GM23248 (cell line): Measurements from ENCODE around the gene ATP10A. TPM values are rescaled to one million over a fixed set of nuclear protein-coding genes. Genes with fewer than 3 reads are reported as not detected.
A peak's percentile ranks its signal among the peaks of the same experiment; 100 is the strongest.
"Not testable (repeated sequence)": the region's sequence is repeated elsewhere in the genome, so short reads cannot be mapped to it uniquely, and the experiment has no call there.

ENCODE experiments used
- DNase-seq: peaks from one replicate; pipeline ENCODE4 v3.0.0-alpha.2; 2015
- H2AFZ ChIP-seq: fragments of 200-600 bp; sonication (generic); 2 replicates; pipeline ENCODE4 v1.6.1; 2016; ENCODE audit warnings: antibody characterized with exemption
- H3F3A ChIP-seq: fragments of 200-600 bp; sonication (generic); 2 replicates; pipeline ENCODE4 v1.6.1; 2016; ENCODE audit warnings: mild to moderate bottlenecking, antibody characterized with exemption, mixed run types; ENCODE audit not compliant: insufficient read depth
- H3K27ac ChIP-seq: fragments of 200-600 bp; sonication (generic); 2 replicates; pipeline ENCODE4 v1.5.1; 2016; ENCODE audit warnings: mild to moderate bottlenecking
- H3K27me3 ChIP-seq: fragments of 200-600 bp; sonication (generic); replicated peaks from 2 replicates; pipeline ENCODE4 v1.6.1; 2016; ENCODE audit warnings: mild to moderate bottlenecking; ENCODE audit not compliant: insufficient read depth
- H3K36me3 ChIP-seq: fragments of 200-600 bp; sonication (generic); 2 replicates; pipeline ENCODE4 v1.6.1; 2016; ENCODE audit warnings: low read depth, mild to moderate bottlenecking
- H3K4me1 ChIP-seq: fragments of 200-600 bp; sonication (generic); 2 replicates; pipeline ENCODE4 v1.6.1; 2016; ENCODE audit warnings: mild to moderate bottlenecking; ENCODE audit not compliant: insufficient read depth
- H3K4me2 ChIP-seq: fragments of 200-600 bp; sonication (generic); one replicate; pipeline ENCODE4 v1.6.1; 2016; ENCODE audit warnings: mild to moderate bottlenecking; ENCODE audit not compliant: unreplicated experiment
- H3K4me3 ChIP-seq: fragments of 200-600 bp; sonication (generic); 2 replicates; pipeline ENCODE4 v1.5.1; 2016; ENCODE audit warnings: mild to moderate bottlenecking
- H3K79me2 ChIP-seq: fragments of 200-600 bp; sonication (generic); 2 replicates; pipeline ENCODE4 v1.6.1; 2016; ENCODE audit warnings: mild to moderate bottlenecking; ENCODE audit not compliant: insufficient read depth
- H3K9ac ChIP-seq: fragments of 200-600 bp; sonication (generic); 2 replicates; pipeline ENCODE4 v1.6.1; 2016; ENCODE audit warnings: mild to moderate bottlenecking
- H3K9me2 ChIP-seq: fragments of 200-600 bp; sonication (generic); 2 replicates; pipeline ENCODE4 v1.6.1; 2016; ENCODE audit warnings: mixed run types, mild to moderate bottlenecking, moderate library complexity; ENCODE audit not compliant: insufficient read depth
- H3K9me3 ChIP-seq: fragments of 200-600 bp; sonication (generic); one replicate; pipeline ENCODE4 v1.6.1; 2017; ENCODE audit warnings: low read depth
- H4K20me1 ChIP-seq: fragments of 200-600 bp; sonication (generic); 2 replicates; pipeline ENCODE4 v1.6.0; 2016; ENCODE audit not compliant: insufficient read depth
- EZH2 ChIP-seq: fragments of 200-600 bp; sonication (generic); IDR thresholded peaks from 2 replicates; pipeline ENCODE4 v1.6.1; 2018; ENCODE audit warnings: antibody characterized with exemption, mild to moderate bottlenecking; ENCODE audit not compliant: insufficient read depth, poor library complexity, severe bottlenecking
- EZH2phosphoT487 ChIP-seq: fragments of 200-600 bp; sonication (generic); IDR thresholded peaks from 2 replicates; pipeline ENCODE4 v1.6.1; 2018; ENCODE audit warnings: antibody characterized with exemption, moderate library complexity, mild to moderate bottlenecking, low read depth; ENCODE audit not compliant: insufficient read depth
- WGBS, 2 experiments: methylation state at CpG; one replicate each; pipeline ENCODE4 v1.1.6; 2015 to 2017; ENCODE audit warnings: low lambda C conversion rate in 2 of 2, low coverage in 1 of 2; ENCODE audit errors: missing lambda C conversion rate in 2 of 2; 5-methylcytosine and 5-hydroxymethylcytosine counted together
- in situ Hi-C: fragments of 300-500 bp; cut with MboI; formaldehyde crosslinking; loops from 2 replicates; pipeline ENCODE4 v1.15.0; 2020
- polyA plus RNA-seq: library from polyadenylated mRNA; unstranded; fragments of >200 nt; fragmentation: Nextera tagmentation; extraction: Ambion mirVana; gene quantifications from 2 replicates; pipeline ENCODE4 v1.2.1, GENCODE V29; 2016
- total RNA-seq: library from RNA; depleted of rRNA; stranded (reverse); fragments of >200 nt; shearing (Covaris generic); gene quantifications from 2 replicates; pipeline ENCODE4 v1.2.3, GENCODE V29; 2014

The ATP10A gene
- total and polyA plus RNA-seq, 2 experiments from 2014 or later: 20.4 to 64.1 TPM

DNA sequence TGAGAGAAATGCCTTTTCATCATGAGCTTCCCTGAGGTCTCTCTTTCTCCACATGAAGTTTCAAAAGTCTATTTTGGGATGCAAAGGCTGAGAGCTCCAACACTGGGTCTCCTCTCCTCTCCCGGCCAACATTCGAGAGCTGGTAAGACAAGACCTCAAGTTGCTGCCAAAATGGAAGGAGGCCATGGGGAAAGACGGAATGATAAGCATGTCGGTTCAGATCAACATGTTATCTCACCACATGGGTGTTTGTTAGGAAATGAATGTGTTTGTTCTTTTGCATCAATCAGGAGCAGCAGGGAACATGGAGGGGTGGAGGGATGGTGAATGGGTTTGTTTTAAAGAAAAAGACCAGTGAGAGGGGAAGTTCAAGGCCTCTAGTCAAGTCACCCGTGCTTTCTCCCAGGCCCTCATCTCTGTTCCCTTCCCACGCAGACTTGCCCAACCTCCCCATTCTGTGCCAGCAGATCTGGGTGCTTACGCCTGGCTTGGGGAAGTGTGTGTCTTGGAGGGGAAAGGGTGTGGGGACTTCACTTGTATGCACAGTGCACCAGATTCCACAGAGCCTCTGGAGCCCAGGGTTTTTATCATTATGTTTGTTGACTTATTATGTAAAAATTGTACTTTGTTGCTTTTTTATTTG lies 23.5 kb upstream of the ATP10A start:
- H3K9ac ChIP-seq: no peak overlapping the region
- no peak overlapping the region for H3K4me3 ChIP-seq
- in situ Hi-C loops: no loop called here
- H3F3A ChIP-seq: peaks cover 29% of the 10 kb centered on the region
- no peak overlapping the region for H3K4me2 ChIP-seq
- H3K9me3 ChIP-seq: no peaks in the 10 kb centered on the region
- no peaks in the 10 kb centered on the region for H3K36me3 ChIP-seq
- no peak overlapping the region for H2AFZ ChIP-seq
- no peak for DNase-seq
- H3K79me2 ChIP-seq: no peaks in the 10 kb centered on the region
- 92 to 93% methylated on average over 7 of the region's 7 CpGs for WGBS, 2 experiments
- H4K20me1 ChIP-seq: no peaks in the 10 kb centered on the region
- H3K27me3 ChIP-seq: no peaks in the 10 kb centered on the region
- peaks cover 47% of the 10 kb centered on the region for H3K4me1 ChIP-seq
- H3K27ac ChIP-seq: no peak overlapping the region
- TF ChIP-seq EZH2phosphoT487 (no peak), EZH2 (no peak)
- H3K9me2 ChIP-seq: no peaks in the 10 kb centered on the region

DNA sequence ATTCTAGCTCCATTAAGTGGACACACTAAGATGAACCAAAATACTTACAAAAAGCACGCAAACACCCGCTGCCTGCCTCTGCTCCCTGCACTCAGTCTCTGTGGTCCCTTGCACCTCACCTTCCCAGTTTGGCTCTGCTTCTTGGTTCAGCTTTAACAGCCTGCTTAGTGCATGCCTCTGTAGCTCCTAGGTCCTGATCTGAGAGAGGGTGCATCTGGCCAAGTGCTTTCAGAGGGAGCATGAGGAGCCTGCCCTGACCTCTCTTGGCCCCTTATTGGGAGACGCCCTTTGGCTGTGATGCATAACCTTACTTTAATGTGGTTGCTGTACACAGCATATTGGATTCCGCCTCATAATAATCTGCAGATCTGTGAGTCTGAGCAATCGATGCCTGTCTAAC lies 21.2 kb upstream of the ATP10A start:
- no peak overlapping the region for H3K4me3 ChIP-seq
- TF ChIP-seq EZH2phosphoT487: no peak
- TF ChIP-seq EZH2: no peak
- peak overlapping the region; percentile 53 for H3K4me2 ChIP-seq
- H3K27ac ChIP-seq: peak overlapping the region; percentile 74
- 53 to 54% methylated on average over 5 of the region's 5 CpGs for WGBS, 2 experiments
- no peak overlapping the region for H2AFZ ChIP-seq
- peaks cover 23% of the 10 kb centered on the region for H3F3A ChIP-seq
- H4K20me1 ChIP-seq: no peaks in the 10 kb centered on the region
- H3K9me2 ChIP-seq: no peaks in the 10 kb centered on the region
- in situ Hi-C loops: no loop called here
- no peaks in the 10 kb centered on the region for H3K9me3 ChIP-seq
- peak overlapping the region; percentile 18 for H3K9ac ChIP-seq
- H3K4me1 ChIP-seq: peaks cover 33% of the 10 kb centered on the region
- no peaks in the 10 kb centered on the region for H3K79me2 ChIP-seq
- no peaks in the 10 kb centered on the region for H3K27me3 ChIP-seq
- no peaks in the 10 kb centered on the region for H3K36me3 ChIP-seq
- DNase-seq: peak; percentile 28

DNA sequence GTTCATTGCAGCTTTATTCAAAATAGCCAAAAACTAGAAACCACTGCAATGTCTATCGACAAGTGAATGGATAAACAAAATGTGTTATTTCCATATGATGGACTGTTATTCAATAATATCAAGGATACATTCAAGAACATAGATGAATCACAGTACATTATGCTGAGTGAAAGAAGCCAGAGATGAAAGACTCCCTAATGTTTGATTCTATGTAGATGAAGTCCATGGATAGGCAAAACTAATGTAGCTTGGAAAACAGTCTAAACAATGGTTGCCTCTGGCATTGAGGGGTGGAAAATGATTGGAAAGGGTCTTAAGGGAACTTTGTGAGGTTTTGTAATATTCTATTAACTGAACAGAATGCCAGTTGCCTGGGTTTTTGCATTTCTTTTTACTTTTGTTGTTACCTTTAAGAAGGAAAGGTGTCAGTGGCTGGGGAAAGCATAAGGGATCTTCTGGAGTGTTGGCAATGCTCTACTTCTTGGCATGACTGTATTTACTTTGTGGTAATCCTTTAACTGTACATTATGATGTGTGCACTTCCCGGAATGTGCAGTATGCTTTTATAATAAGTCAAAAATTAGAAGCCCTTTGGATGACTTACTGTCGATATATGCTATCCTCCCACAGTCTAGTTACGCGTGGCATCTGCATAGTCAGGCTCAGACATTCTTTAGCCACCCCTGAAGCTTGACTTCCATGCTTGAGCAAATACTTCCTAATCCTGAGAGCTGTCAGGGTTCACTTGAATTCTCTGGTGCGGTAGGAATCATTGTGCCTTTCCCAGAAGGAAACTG lies 20.5 kb upstream of the ATP10A start:
- Histone ChIP-seq H3K4me2 (peak overlapping the region; percentile 53), H3F3A (peaks cover 23% of the 10 kb centered on the region), H3K27ac (peak overlapping the region; percentile 74), H3K9me3 (no peaks in the 10 kb centered on the region), H3K4me3 (no peak overlapping the region), H4K20me1 (no peaks in the 10 kb centered on the region), H3K36me3 (no peaks in the 10 kb centered on the region), H3K79me2 (no peaks in the 10 kb centered on the region), H3K9me2 (no peaks in the 10 kb centered on the region), H3K9ac (peak overlapping the region; percentile 25), H3K4me1 (peaks cover 33% of the 10 kb centered on the region), H2AFZ (no peak overlapping the region), H3K27me3 (no peaks in the 10 kb centered on the region)
- TF ChIP-seq EZH2: no peak
- 0 out of 2 replicates have a peak, but pooled peaks have one; percentile 52 for TF ChIP-seq EZH2phosphoT487
- WGBS, 2 experiments: 17 to 18% methylated on average over 6 of the region's 6 CpGs
- peak; percentile 94 for DNase-seq
- in situ Hi-C loops: no loop called here

DNA sequence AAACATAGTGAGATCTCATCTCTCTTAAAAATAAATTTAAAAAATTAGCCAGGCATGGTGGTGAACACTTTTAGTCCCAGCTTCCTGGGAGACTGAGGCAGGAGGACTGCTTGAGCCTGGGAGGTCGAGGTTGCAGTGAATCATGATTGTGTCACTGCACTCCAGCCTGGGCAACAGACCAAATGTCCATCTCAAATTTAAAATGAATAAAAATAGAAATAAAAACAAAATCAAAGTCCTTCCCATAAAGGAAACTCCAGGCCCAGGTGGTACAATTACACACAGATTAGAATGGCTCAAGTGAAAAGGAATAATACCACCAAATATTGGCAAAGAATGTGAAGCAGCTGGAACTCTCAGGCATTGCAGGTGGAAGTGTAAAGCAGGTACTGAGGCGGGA lies 19.3 kb upstream of the ATP10A start:
- no peak overlapping the region for H3K27ac ChIP-seq
- H3K9ac ChIP-seq: no peak overlapping the region

DNA sequence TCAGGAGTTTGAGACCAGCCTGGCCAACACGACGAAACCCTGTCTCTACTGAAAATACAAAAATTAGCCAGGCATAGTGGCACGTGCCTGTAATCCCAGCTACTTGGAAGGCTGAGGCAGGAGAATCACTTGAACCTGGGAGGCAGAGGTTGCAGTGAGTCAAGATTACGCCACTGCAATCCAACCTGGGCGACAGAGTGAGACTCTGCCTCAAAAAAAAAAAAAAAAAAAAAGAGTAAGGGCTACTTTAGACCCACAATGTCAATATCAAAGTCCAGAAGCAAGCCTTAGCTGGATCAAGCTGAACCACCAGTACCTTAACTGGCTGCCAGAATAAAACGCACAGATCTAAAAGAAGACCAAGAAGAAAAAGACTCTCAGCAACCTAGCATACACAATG lies 17.8 kb upstream of the ATP10A start:
- DNase-seq, H4K20me1 ChIP-seq, H2AFZ ChIP-seq, H3K4me3 ChIP-seq, H3K27me3 ChIP-seq, in situ Hi-C loops, H3K9ac ChIP-seq, H3K4me2 ChIP-seq, H3K27ac ChIP-seq, H3K79me2 ChIP-seq, H3K36me3 ChIP-seq, H3K9me2 ChIP-seq, H3K9me3 ChIP-seq: not testable (repeated sequence)
- WGBS, 2 experiments: 93 to 95% methylated on average over 6 of the region's 6 CpGs
- peaks cover 31% of the 10 kb centered on the region for H3F3A ChIP-seq
- peaks cover 38% of the 10 kb centered on the region for H3K4me1 ChIP-seq

More for the DNA sequence above, 19.3 kb upstream of the ATP10A start:
- Histone ChIP-seq H3K4me2 (peak overlapping the region; percentile 53), H2AFZ (0 out of 2 replicates have a peak overlapping the region, but pooled peaks have one; percentile 11), H3K36me3 (no peaks in the 10 kb centered on the region), H3K27me3 (no peaks in the 10 kb centered on the region), H4K20me1 (no peaks in the 10 kb centered on the region), H3K9me2 (no peaks in the 10 kb centered on the region), H3K79me2 (no peaks in the 10 kb centered on the region), H3K4me1 (peaks cover 33% of the 10 kb centered on the region), H3F3A (peaks cover 23% of the 10 kb centered on the region), H3K9me3 (no peaks in the 10 kb centered on the region), H3K4me3 (no peak overlapping the region)
- in situ Hi-C loops: no loop called here
- 50 to 51% methylated on average over 2 of the region's 2 CpGs for WGBS, 2 experiments
- TF ChIP-seq EZH2phosphoT487: no peak
- no peak for DNase-seq
